ENCODE data around the gene DLGAP3.

DNA sequence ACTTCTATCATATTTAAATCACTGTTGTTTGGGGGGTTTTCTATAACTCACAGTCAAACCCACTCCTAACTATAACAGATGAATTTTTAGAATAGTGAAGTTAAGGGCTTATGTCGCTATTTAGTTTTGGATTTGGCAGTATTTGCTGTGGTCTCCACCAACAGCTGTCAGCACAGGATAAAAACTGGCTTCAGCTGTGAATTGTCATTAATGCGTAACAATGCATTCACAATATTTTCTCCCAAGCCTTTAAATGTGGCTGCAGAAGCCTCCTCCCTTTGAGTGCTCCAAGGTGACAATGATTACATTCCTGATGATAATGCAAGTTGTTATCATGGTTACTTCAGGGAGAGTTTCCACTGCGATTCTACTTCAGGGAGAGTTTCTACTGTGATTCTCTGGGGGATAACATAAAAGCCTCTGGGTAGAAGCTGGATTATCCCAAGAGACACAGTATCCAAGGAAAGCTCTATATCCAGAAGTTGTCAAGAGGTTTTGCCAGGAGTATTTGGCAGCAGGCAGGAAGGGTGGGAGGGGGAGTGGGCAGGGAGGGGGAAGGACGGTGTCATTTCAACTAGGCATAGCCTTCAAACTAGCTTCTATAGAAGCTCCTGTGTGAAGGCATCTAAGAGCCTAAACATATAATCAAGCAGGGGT, 55.0 kb downstream of the DLGAP3 start:
- TF ChIP-seq, protein P1, sequence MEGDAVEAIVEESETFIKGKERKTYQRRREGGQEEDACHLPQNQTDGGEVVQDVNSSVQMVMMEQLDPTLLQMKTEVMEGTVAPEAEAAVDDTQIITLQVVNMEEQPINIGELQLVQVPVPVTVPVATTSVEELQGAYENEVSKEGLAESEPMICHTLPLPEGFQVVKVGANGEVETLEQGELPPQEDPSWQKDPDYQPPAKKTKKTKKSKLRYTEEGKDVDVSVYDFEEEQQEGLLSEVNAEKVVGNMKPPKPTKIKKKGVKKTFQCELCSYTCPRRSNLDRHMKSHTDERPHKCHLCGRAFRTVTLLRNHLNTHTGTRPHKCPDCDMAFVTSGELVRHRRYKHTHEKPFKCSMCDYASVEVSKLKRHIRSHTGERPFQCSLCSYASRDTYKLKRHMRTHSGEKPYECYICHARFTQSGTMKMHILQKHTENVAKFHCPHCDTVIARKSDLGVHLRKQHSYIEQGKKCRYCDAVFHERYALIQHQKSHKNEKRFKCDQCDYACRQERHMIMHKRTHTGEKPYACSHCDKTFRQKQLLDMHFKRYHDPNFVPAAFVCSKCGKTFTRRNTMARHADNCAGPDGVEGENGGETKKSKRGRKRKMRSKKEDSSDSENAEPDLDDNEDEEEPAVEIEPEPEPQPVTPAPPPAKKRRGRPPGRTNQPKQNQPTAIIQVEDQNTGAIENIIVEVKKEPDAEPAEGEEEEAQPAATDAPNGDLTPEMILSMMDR (IDR thresholded peaks at IDR 0.05), result no peak
- TF ChIP-seq POLR2AphosphoS5 (IDR thresholded peaks at IDR 0.05), result no peak
- TF ChIP-seq POLR2A (IDR thresholded peaks at IDR 0.05), result no peak
- TF ChIP-seq EP300 (IDR thresholded peaks at IDR 0.05), result no peak

All from upper lobe of left lung (tissue), 4 donors.